ENCODE measurements around the gene PNRC1. TPM values are rescaled to one million over a fixed set of nuclear protein-coding genes. Genes with fewer than 3 reads are reported as not detected.

The PNRC1 gene
- total RNA-seq, 2 experiments from 2014 or later = 89.2 to 90.8 TPM

- peak; percentile 22 for ATAC-seq
Measured at GRCh38 chr6:89081129-89081422, 525 bp downstream of the PNRC1 start.

GRCh38 chr6:89081423-89082322 lies 1.1 kb downstream of the PNRC1 start:
- CTCF ChIA-PET = interaction anchor here (1.0 to 5.6 kb wide), 6 partner anchors 31 to 738 kb away, joined by 3 to 53 read pairs (median 6); no protein-coding TSS in a partner anchor
- POLR2A ChIA-PET = interaction anchor here (0.6 to 7.5 kb wide), 17 partner anchors 12 to 747 kb away, joined by 3 to 115 read pairs (median 6); partner anchors contain the start of genes LYRM2, PM20D2, RNGTT and SRSF12
- Mint-ChIP-seq H3K9me3 (ENCODE audit: insufficient read depth) (no peaks in the 10 kb centered on the region), H3K27me3 (ENCODE audit: low read depth) (no peaks in the 10 kb centered on the region), H3K4me1 (ENCODE audit: low read depth) (peaks cover 28% of the 10 kb centered on the region), H3K4me3 (peak overlapping the region; percentile 83), H3K36me3 (ENCODE audit: low read depth) (peaks cover 43% of the 10 kb centered on the region), H3K27ac (peak overlapping the region; percentile 87)
- ATAC-seq (peak; percentile 50), DNase-seq (peak; percentile 98)

More at GRCh38 chr6:89081129-89081422, 525 bp downstream of the PNRC1 start:
- POLR2A ChIA-PET = interaction anchor here (0.6 to 7.5 kb wide), 29 partner anchors 9 to 748 kb away, joined by 3 to 115 read pairs (median 4); partner anchors contain the start of genes LYRM2, PM20D2, RNGTT and SRSF12
- H3K9me3 Mint-ChIP-seq (ENCODE audit: insufficient read depth) = no peaks in the 10 kb centered on the region
- H3K27me3 Mint-ChIP-seq (ENCODE audit: low read depth) = no peaks in the 10 kb centered on the region
- peak overlapping the region; percentile 93 for H3K4me3 Mint-ChIP-seq
- H3K27ac Mint-ChIP-seq = peak overlapping the region; percentile 99
- DNase-seq = no peak
- H3K4me1 Mint-ChIP-seq (ENCODE audit: low read depth) = peaks cover 25% of the 10 kb centered on the region
- H3K36me3 Mint-ChIP-seq (ENCODE audit: low read depth) = peaks cover 39% of the 10 kb centered on the region
- CTCF ChIA-PET = interaction anchor here (0.7 to 5.6 kb wide), 7 partner anchors 31 to 739 kb away, joined by 3 to 53 read pairs (median 5); no protein-coding TSS in a partner anchor

- Mint-ChIP-seq H3K9me3 (ENCODE audit: insufficient read depth) (no peaks in the 10 kb centered on the region), H3K27ac (peak overlapping the region; percentile 87), H3K36me3 (ENCODE audit: low read depth) (peaks cover 45% of the 10 kb centered on the region), H3K4me1 (ENCODE audit: low read depth) (peaks cover 29% of the 10 kb centered on the region), H3K4me3 (peak overlapping the region; percentile 83), H3K27me3 (ENCODE audit: low read depth) (no peaks in the 10 kb centered on the region)
- POLR2A ChIA-PET = interaction anchor here (0.6 to 7.5 kb wide), 8 partner anchors 11 to 269 kb away, joined by 3 to 115 read pairs (median 18); partner anchors contain the start of genes PM20D2, RNGTT, SRSF12 and UBE2J1
- CTCF ChIA-PET = interaction anchor here (0.8 to 3.8 kb wide), 4 partner anchors 9 to 290 kb away, joined by 3 to 21 read pairs (median 3); no protein-coding TSS in a partner anchor
- peak; percentile 36 for DNase-seq
- no peak for ATAC-seq
Measured at GRCh38 chr6:89082486-89082891, 1.9 kb downstream of the PNRC1 start.

- Mint-ChIP-seq H3K4me3 (no peak overlapping the region), H3K4me1 (ENCODE audit: low read depth) (peaks cover 22% of the 10 kb centered on the region), H3K9me3 (ENCODE audit: insufficient read depth) (no peaks in the 10 kb centered on the region), H3K27me3 (ENCODE audit: low read depth) (no peaks in the 10 kb centered on the region), H3K36me3 (ENCODE audit: low read depth) (peaks cover 45% of the 10 kb centered on the region), H3K27ac (peak overlapping the region; percentile 28)
- CTCF ChIA-PET = interaction anchor here (0.9 to 3.8 kb wide), 3 partner anchors 54 to 102 kb away, joined by 4 to 21 read pairs (median 6); no protein-coding TSS in a partner anchor
- ATAC-seq (no peak), DNase-seq (no peak)
- POLR2A ChIA-PET = interaction anchor here (0.7 to 1.3 kb wide), 2 partner anchors 48 to 62 kb away, joined by 3 to 4 read pairs; partner anchors contain the start of gene PM20D2
Measured at GRCh38 chr6:89084542-89084941, 4.0 kb downstream of the PNRC1 start.

GRCh38 chr6:89084954-89085353 lies 4.4 kb downstream of the PNRC1 start:
- Mint-ChIP-seq H3K9me3 (ENCODE audit: insufficient read depth) (no peaks in the 10 kb centered on the region), H3K4me1 (ENCODE audit: low read depth) (peaks cover 22% of the 10 kb centered on the region), H3K27me3 (ENCODE audit: low read depth) (no peaks in the 10 kb centered on the region), H3K36me3 (ENCODE audit: low read depth) (peaks cover 45% of the 10 kb centered on the region), H3K27ac (peak overlapping the region; percentile 28), H3K4me3 (no peak overlapping the region)
- CTCF ChIA-PET = interaction anchor here (1.1 to 3.8 kb wide), 3 partner anchors 32 to 102 kb away, joined by 3 to 21 read pairs (median 6); no protein-coding TSS in a partner anchor
- POLR2A ChIA-PET = interaction anchor here (0.7 to 1.3 kb wide), 3 partner anchors 48 to 265 kb away, joined by 3 to 4 read pairs (median 3); partner anchors contain the start of gene PM20D2
- DNase-seq (no peak), ATAC-seq (no peak)

- Mint-ChIP-seq H3K27me3 (ENCODE audit: low read depth) (no peaks in the 10 kb centered on the region), H3K36me3 (ENCODE audit: low read depth) (peaks cover 45% of the 10 kb centered on the region), H3K4me1 (ENCODE audit: low read depth) (peaks cover 24% of the 10 kb centered on the region), H3K27ac (no peak overlapping the region), H3K4me3 (no peak overlapping the region), H3K9me3 (ENCODE audit: insufficient read depth) (no peaks in the 10 kb centered on the region)
- CTCF ChIA-PET = interaction anchor here (0.6 to 3.8 kb wide), 5 partner anchors 11 to 167 kb away, joined by 3 to 21 read pairs (median 4); no protein-coding TSS in a partner anchor
- DNase-seq (no peak), ATAC-seq (no peak)
- POLR2A ChIA-PET = interaction anchor here (0.7 to 1.3 kb wide), 3 partner anchors 47 to 264 kb away, joined by 3 to 4 read pairs (median 3); partner anchors contain the start of gene PM20D2
Measured at GRCh38 chr6:89085409-89086205, 5.1 kb downstream of the PNRC1 start.

GRCh38 chr6:89087881-89088280 lies 7.3 kb downstream of the PNRC1 start:
- DNase-seq = no peak
- ChIA-PET CTCF (no interaction called here), POLR2A (no interaction called here)
- no peaks in the 10 kb centered on the region for H3K9me3 Mint-ChIP-seq (ENCODE audit: insufficient read depth)
- H3K36me3 Mint-ChIP-seq (ENCODE audit: low read depth) = peaks cover 34% of the 10 kb centered on the region
- H3K4me1 Mint-ChIP-seq (ENCODE audit: low read depth) = peaks cover 27% of the 10 kb centered on the region
- H3K4me3 Mint-ChIP-seq = no peak overlapping the region
- no peak overlapping the region for H3K27ac Mint-ChIP-seq
- no peaks in the 10 kb centered on the region for H3K27me3 Mint-ChIP-seq (ENCODE audit: low read depth)
- no peak for ATAC-seq

GRCh38 chr6:89098461-89098860 lies 17.9 kb downstream of the PNRC1 start:
- no peak for ATAC-seq
- ChIA-PET POLR2A (no interaction called here), CTCF (interaction anchor here (1.3 kb wide), 1 partner anchor 13 kb away, joined by 3 read pairs; no protein-coding TSS in a partner anchor)
- H3K4me1 Mint-ChIP-seq (ENCODE audit: low read depth) = no peaks in the 10 kb centered on the region
- H3K9me3 Mint-ChIP-seq (ENCODE audit: insufficient read depth) = no peaks in the 10 kb centered on the region
- no peak overlapping the region for H3K27ac Mint-ChIP-seq
- no peak for DNase-seq
- no peaks in the 10 kb centered on the region for H3K36me3 Mint-ChIP-seq (ENCODE audit: low read depth)
- H3K4me3 Mint-ChIP-seq = no peak overlapping the region
- H3K27me3 Mint-ChIP-seq (ENCODE audit: low read depth) = no peaks in the 10 kb centered on the region

GRCh38 chr6:89100114-89100513 lies 19.6 kb downstream of the PNRC1 start:
- ChIA-PET CTCF (no interaction called here), POLR2A (interaction anchor here (2.0 kb wide), 1 partner anchor 19 kb away, joined by 6 read pairs; the partner anchor contains the start of gene PNRC1)
- Mint-ChIP-seq H3K27ac (no peak overlapping the region), H3K4me3 (no peak overlapping the region), H3K27me3 (ENCODE audit: low read depth) (no peaks in the 10 kb centered on the region), H3K36me3 (ENCODE audit: low read depth) (no peaks in the 10 kb centered on the region), H3K9me3 (ENCODE audit: insufficient read depth) (no peaks in the 10 kb centered on the region), H3K4me1 (ENCODE audit: low read depth) (no peaks in the 10 kb centered on the region)
- no peak for ATAC-seq
- DNase-seq = no peak

- ChIA-PET CTCF (interaction anchor here (1.0 kb wide), 1 partner anchor 13 kb away, joined by 3 read pairs; no protein-coding TSS in a partner anchor), POLR2A (interaction anchor here (1.4 kb wide), 1 partner anchor 30 kb away, joined by 4 read pairs; the partner anchor contains the start of gene PNRC1)
- Mint-ChIP-seq H3K4me3 (no peak overlapping the region), H3K27me3 (ENCODE audit: low read depth) (no peaks in the 10 kb centered on the region), H3K36me3 (ENCODE audit: low read depth) (no peaks in the 10 kb centered on the region), H3K27ac (no peak overlapping the region), H3K9me3 (ENCODE audit: insufficient read depth) (no peaks in the 10 kb centered on the region), H3K4me1 (ENCODE audit: low read depth) (no peaks in the 10 kb centered on the region)
- DNase-seq = no peak
- no peak for ATAC-seq
Measured at GRCh38 chr6:89110284-89110683, 29.7 kb downstream of the PNRC1 start.

GRCh38 chr6:89111933-89112332 lies 31.4 kb downstream of the PNRC1 start:
- Mint-ChIP-seq H3K4me1 (ENCODE audit: low read depth) (peaks cover 2% of the 10 kb centered on the region), H3K4me3 (no peak overlapping the region), H3K9me3 (ENCODE audit: insufficient read depth) (no peaks in the 10 kb centered on the region), H3K36me3 (ENCODE audit: low read depth) (no peaks in the 10 kb centered on the region), H3K27me3 (ENCODE audit: low read depth) (peaks cover 4% of the 10 kb centered on the region), H3K27ac (no peak overlapping the region)
- no peak for DNase-seq
- ChIA-PET POLR2A (no interaction called here), CTCF (interaction anchor here (1.6 kb wide), 1 partner anchor 13 kb away, joined by 3 read pairs; no protein-coding TSS in a partner anchor)
- no peak for ATAC-seq
